ENCODE data around the gene BIN1. TPM values are rescaled to one million over a fixed set of nuclear protein-coding genes. Genes with fewer than 3 reads are reported as not detected.

BIN1 gene
- total RNA-seq, 2 donors from 2014 or later, result 132 to 133 TPM

DNA sequence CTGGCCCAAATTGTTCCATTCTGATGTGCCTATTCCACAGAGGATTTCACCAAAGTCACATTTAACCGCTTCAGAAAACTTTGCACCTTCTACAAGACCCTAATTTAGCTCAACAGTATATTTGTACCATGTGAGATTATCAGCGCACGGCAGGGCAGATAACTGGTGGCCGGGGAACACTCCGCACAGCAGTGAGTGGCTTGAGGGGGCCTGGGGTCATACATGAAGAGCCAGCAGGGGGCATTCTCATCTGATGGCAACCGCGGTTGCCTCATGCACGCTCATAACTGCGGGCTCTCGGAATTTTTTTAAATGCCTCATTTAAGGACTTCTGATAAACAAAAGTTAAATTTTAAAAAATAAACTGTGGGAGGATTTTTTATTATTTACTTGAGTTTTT, 84.1 kb downstream of the BIN1 start:
- ATAC-seq, result no peak
- no peak overlapping the region for H3K4me3 Mint-ChIP-seq
- H3K27me3 Mint-ChIP-seq, result peaks cover 9% of the 10 kb centered on the region
- DNase-seq, result no peak
- H3K4me1 Mint-ChIP-seq, result peaks cover 6% of the 10 kb centered on the region
- no peaks in the 10 kb centered on the region for H3K36me3 Mint-ChIP-seq (ENCODE audit: low read depth)
- no peak overlapping the region for H3K27ac Mint-ChIP-seq
- H3K9me3 ChIP-seq (ENCODE audit: control insufficient read depth, low read length, poor library complexity, severe bottlenecking), result no peaks in the 10 kb centered on the region

DNA sequence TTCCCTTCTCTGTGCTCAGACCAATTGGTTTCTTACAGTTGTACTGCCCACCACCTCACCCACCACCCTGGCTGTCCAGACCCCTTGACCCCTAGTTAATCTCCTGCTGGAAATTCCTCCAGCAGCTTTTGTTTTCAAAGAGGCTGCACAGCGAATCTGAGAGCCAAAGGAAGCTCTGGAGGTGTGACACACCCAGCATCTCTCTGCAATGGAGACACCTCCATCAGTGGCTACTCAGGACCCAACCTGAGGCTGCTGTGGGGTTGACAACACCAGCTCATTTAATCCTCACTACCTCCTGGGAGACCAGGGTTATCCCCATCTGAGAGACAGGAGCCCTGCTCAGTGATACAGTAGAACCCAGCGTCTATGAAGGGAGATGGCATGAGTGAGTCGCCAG, 86.4 kb downstream of the BIN1 start:
- no peaks in the 10 kb centered on the region for H3K36me3 Mint-ChIP-seq (ENCODE audit: low read depth)
- no peaks in the 10 kb centered on the region for H3K9me3 ChIP-seq (ENCODE audit: control insufficient read depth, low read length, poor library complexity, severe bottlenecking)
- H3K4me1 Mint-ChIP-seq, result peaks cover 1% of the 10 kb centered on the region
- H3K27ac Mint-ChIP-seq, result no peak overlapping the region
- DNase-seq (no peak), ATAC-seq (no peak)
- no peak overlapping the region for H3K4me3 Mint-ChIP-seq
- peaks cover 15% of the 10 kb centered on the region for H3K27me3 Mint-ChIP-seq

DNA sequence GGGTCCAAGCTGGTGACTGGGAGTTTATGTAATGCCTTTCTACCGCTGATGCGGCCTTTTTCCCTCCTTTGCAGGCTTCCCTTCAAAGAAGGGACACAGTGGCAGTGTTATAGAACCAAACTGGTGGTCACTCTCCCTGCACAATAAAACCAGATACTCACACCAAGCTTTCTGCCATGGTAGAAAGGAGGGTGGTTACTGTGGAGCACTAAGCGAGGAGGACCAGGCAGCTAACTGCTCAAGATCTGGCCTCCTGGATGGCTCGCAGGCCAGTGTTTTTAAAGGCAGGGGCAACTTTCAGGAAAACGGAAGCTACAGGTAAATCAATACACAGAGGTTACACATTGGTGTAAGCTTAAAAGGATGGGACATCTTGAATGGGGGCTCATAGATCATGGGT, 89.4 kb downstream of the BIN1 start:
- peaks cover 5% of the 10 kb centered on the region for H3K36me3 Mint-ChIP-seq (ENCODE audit: low read depth)

DNA sequence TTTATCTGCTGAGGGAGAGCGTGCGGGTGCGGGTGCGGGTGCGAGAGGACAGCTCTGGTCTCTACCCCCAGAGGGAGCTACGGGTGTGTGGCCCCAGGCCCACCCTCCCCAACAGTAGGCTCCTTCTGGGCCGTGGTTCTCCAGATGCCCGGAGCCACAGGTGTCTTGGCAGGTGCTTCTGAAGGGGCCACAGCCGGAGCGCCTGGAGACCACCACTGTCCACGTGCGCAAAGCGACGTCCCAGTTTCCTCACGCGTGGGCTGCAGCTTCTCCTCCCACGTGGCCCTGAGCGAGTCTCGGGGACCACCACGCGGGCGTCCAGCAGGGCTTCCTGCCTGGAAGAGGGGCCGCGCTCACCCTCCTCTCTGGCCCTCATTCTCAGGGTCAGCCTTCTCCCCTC, 90.6 kb downstream of the BIN1 start:
- H3K36me3 Mint-ChIP-seq (ENCODE audit: low read depth), result peaks cover 5% of the 10 kb centered on the region
- H3K9me3 ChIP-seq (ENCODE audit: control insufficient read depth, low read length, poor library complexity, severe bottlenecking), result no peaks in the 10 kb centered on the region
- H3K4me3 Mint-ChIP-seq, result no peak overlapping the region
- peaks cover 5% of the 10 kb centered on the region for H3K4me1 Mint-ChIP-seq
- H3K27me3 Mint-ChIP-seq, result peaks cover 51% of the 10 kb centered on the region
- ATAC-seq, result no peak
- H3K27ac Mint-ChIP-seq, result no peak overlapping the region
- no peak for DNase-seq

More for the DNA sequence above, 89.4 kb downstream of the BIN1 start:
- peaks cover 5% of the 10 kb centered on the region for H3K4me1 Mint-ChIP-seq
- H3K9me3 ChIP-seq (ENCODE audit: control insufficient read depth, low read length, poor library complexity, severe bottlenecking), result no peaks in the 10 kb centered on the region
- H3K4me3 Mint-ChIP-seq, result no peak overlapping the region
- no peak for ATAC-seq
- peaks cover 40% of the 10 kb centered on the region for H3K27me3 Mint-ChIP-seq
- DNase-seq, result no peak
- H3K27ac Mint-ChIP-seq, result no peak overlapping the region

DNA sequence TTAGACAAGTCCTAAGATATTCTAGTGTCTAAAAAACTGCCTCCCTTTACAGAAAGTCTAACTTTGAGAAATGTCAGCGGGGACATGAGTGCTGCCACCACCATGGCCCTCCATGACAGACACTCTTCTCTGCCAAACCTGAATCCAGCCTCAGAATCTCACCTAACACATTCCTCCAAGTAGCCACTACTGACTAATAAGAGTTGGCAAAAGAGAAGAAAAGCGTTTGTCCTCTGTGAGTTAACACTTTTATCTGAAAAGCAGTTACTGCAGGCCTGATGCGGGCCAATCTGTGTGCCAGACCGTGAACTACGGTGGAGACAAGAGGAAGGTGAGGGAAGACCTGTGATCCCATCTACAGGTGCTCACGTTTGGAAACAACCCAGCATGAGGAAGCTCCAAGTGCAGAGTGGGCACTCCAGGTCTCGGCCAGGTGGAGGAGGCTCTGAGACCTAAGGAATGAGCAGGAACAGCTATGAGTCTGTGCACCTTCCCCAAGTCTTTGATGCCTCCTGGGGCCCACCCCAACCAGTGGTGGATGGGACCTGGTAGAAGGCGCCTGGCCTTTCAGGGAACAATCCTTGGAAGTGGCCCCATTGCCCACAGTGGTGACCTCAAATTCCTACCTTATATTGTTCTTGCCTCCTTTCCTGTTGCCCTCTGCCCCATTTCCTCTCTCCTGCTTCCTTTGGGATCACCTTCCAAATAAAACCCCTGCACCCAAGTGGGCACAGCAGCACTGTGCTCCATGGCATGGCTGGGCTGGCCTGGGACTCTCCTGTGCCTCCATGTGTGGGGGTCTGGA, 91.6 kb downstream of the BIN1 start:
- Mint-ChIP-seq H3K4me3 (no peak overlapping the region), H3K36me3 (ENCODE audit: low read depth) (peaks cover 5% of the 10 kb centered on the region), H3K4me1 (peaks cover 5% of the 10 kb centered on the region), H3K27ac (no peak overlapping the region), H3K27me3 (peaks cover 61% of the 10 kb centered on the region)
- ATAC-seq, result no peak
- DNase-seq, result no peak
- no peaks in the 10 kb centered on the region for H3K9me3 ChIP-seq (ENCODE audit: control insufficient read depth, low read length, poor library complexity, severe bottlenecking)

- H3K4me3 Mint-ChIP-seq, result no peak overlapping the region
- DNase-seq, result no peak
- ATAC-seq, result no peak
Measured at GRCh38 chr2:127014630-127015029, 92.3 kb downstream of the BIN1 start.

DNA sequence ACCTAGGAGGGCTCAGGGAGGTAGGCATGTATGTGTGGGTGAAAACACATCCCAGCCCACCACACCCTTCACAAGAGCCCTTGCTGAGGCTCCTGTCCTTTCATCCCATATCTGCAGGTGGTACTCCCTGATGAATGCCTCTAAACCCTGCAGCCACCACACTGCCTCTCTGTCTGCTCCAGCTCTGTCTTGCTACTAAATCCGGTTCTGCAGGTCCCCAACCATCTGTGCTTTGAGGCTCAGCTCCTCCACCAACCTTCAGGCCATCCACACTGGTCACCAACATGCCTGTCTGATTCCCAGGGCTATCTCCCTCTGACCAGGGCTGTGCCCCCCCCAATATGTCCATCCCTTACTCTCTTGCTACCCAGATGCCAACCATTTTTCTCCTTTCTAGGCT, 92.7 kb downstream of the BIN1 start:
- no peaks in the 10 kb centered on the region for H3K9me3 ChIP-seq (ENCODE audit: control insufficient read depth, low read length, poor library complexity, severe bottlenecking)
- ATAC-seq (no peak), DNase-seq (no peak)
- H3K4me1 Mint-ChIP-seq, result peaks cover 5% of the 10 kb centered on the region
- H3K4me3 Mint-ChIP-seq, result no peak overlapping the region
- H3K36me3 Mint-ChIP-seq (ENCODE audit: low read depth), result peaks cover 5% of the 10 kb centered on the region
- H3K27ac Mint-ChIP-seq, result no peak overlapping the region
- H3K27me3 Mint-ChIP-seq, result peaks cover 67% of the 10 kb centered on the region

More at GRCh38 chr2:127014630-127015029, 92.3 kb downstream of the BIN1 start:
- Mint-ChIP-seq H3K36me3 (ENCODE audit: low read depth) (peaks cover 5% of the 10 kb centered on the region), H3K4me1 (peaks cover 5% of the 10 kb centered on the region), H3K27ac (no peak overlapping the region), H3K27me3 (peaks cover 66% of the 10 kb centered on the region)
- no peaks in the 10 kb centered on the region for H3K9me3 ChIP-seq (ENCODE audit: control insufficient read depth, low read length, poor library complexity, severe bottlenecking)

GRCh38 chr2:127012868-127013267, 94.1 kb downstream of the BIN1 start:
- no peaks in the 10 kb centered on the region for H3K9me3 ChIP-seq (ENCODE audit: control insufficient read depth, low read length, poor library complexity, severe bottlenecking)
- no peak for ATAC-seq
- H3K4me1 Mint-ChIP-seq, result peaks cover 5% of the 10 kb centered on the region
- H3K4me3 Mint-ChIP-seq, result no peak overlapping the region
- DNase-seq, result no peak
- peaks cover 76% of the 10 kb centered on the region for H3K27me3 Mint-ChIP-seq
- no peak overlapping the region for H3K27ac Mint-ChIP-seq
- peaks cover 5% of the 10 kb centered on the region for H3K36me3 Mint-ChIP-seq (ENCODE audit: low read depth)

DNA sequence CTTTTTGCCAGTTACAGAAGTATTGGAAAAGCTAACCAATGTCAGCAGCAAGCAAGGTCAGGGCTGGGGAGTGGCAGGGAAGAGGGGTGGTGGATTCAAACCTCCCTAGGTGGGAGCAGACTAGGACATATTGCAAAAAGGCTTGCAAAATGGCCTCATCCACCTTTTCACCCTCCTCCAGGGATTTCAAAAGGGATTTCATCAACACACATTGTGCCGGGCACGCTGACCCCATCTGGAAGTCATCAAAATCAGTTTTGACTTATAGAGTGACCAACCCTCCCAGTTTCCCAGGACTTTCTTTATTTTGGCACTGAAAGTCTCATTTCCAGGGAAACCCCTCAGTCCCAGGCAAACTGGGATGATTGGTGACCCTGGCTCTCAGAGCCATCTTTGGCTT, 94.7 kb downstream of the BIN1 start:
- Mint-ChIP-seq H3K4me1 (peaks cover 5% of the 10 kb centered on the region), H3K36me3 (ENCODE audit: low read depth) (peaks cover 5% of the 10 kb centered on the region), H3K27ac (no peak overlapping the region), H3K27me3 (peaks cover 74% of the 10 kb centered on the region), H3K4me3 (no peak overlapping the region)
- ATAC-seq, result no peak
- no peak for DNase-seq
- H3K9me3 ChIP-seq (ENCODE audit: control insufficient read depth, low read length, poor library complexity, severe bottlenecking), result no peaks in the 10 kb centered on the region

DNA sequence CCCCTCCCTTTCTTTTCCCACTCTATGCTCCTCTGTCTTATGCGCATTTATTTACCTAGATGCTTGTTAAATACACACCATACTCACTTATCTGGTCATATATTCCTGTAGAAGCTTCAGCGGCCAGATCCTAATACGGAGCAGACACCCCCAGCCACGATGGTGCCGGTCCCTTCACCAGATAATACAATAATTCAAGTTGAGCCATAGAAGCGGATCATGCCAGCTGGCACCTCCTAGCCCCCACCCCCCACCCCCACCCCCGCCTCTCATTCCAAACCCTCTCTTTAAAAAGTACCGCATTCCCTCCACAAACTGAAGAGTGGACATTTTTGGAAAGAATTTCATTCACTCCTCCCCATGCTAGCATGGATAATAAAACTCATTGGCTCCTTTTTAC, 95.2 kb downstream of the BIN1 start:
- Mint-ChIP-seq H3K4me1 (peaks cover 7% of the 10 kb centered on the region), H3K27me3 (peaks cover 74% of the 10 kb centered on the region), H3K36me3 (ENCODE audit: low read depth) (peaks cover 5% of the 10 kb centered on the region), H3K4me3 (no peak overlapping the region), H3K27ac (no peak overlapping the region)
- DNase-seq (no peak), ATAC-seq (no peak)
- H3K9me3 ChIP-seq (ENCODE audit: control insufficient read depth, low read length, poor library complexity, severe bottlenecking), result no peaks in the 10 kb centered on the region

DNA sequence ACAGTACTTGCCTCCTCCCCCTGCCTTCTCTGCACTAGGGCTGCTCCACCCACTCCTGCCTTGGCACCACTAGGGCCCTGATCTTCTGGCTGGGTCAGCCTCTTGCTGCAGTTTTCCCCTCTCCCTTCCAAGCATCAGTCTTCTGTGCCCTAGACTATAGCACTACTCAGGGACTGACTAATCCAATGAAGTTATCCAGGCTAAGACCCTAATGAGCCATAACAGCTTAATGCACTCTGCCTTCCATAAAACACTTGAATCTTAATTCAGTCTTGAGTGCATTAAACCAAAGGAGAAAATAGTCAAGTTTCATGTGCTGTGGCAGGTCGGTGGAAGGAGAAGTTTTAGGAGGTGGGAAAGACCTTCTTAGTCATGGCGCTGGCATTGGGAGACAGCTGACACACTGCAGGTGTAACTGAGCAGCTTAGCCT, 95.7 kb downstream of the BIN1 start:
- Mint-ChIP-seq H3K27ac (no peak overlapping the region), H3K36me3 (ENCODE audit: low read depth) (peaks cover 5% of the 10 kb centered on the region), H3K4me3 (no peak overlapping the region), H3K4me1 (peaks cover 7% of the 10 kb centered on the region), H3K27me3 (peaks cover 74% of the 10 kb centered on the region)
- no peaks in the 10 kb centered on the region for H3K9me3 ChIP-seq (ENCODE audit: control insufficient read depth, low read length, poor library complexity, severe bottlenecking)
- DNase-seq, result no peak
- ATAC-seq, result no peak

DNA sequence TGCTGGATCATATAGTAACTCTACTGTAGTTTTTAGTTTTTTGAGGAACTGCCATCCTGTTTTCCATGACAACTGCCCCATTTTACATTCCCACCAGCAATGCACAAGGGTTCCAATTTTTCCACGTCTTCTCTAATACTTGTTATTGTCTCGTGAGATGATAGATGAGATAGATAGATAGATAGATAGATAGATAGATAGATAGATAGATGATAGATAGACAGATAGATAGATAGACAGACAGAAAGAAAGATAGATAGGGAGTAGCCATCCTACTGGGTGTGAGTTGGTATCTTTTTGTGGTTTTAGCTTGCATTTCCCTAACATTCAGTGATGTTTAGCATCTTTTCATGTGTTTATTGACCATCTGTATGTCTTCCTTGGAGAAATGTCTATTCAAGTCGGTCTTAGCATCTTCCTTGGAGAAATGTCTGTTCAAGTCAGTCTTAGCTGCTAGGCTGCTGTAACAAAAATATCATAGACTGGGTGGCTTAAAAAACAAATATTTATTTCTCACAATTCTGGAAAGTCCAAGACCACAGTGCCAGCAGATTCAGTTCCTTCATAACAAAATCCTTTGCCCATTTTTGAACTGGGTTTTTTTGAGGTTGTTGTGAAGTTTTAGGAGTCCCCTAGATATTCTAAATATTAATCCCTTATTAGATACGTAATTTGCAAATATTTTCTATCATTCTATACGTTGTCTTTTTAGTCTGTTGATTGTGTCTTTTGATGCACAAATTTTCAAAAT, 98.5 kb downstream of the BIN1 start:
- Mint-ChIP-seq H3K27me3 (peaks cover 65% of the 10 kb centered on the region), H3K36me3 (ENCODE audit: low read depth) (peaks cover 5% of the 10 kb centered on the region), H3K27ac (no peak overlapping the region), H3K4me3 (no peak overlapping the region), H3K4me1 (peaks cover 2% of the 10 kb centered on the region)
- no peaks in the 10 kb centered on the region for H3K9me3 ChIP-seq (ENCODE audit: control insufficient read depth, low read length, poor library complexity, severe bottlenecking)
- no peak for ATAC-seq
- DNase-seq, result no peak

DNA sequence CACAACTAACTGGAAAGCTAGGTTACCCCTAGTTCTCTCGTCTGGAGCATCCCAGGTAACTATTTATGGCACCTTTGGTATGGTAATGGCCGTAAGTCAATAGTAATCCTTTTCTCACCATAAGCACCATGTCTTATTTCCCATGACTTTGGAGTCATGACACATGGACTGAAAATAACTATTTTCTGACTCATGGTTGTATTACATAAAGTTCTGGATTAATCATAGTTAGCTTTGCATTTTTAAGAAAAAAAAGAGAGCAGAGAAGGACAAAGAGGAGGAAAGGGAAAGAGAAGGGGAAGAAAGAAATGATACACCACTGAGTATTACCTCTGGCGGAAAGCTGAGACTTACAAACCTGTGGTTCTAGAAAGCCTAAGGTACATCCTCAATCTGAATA, 99.3 kb downstream of the BIN1 start:
- Mint-ChIP-seq H3K4me3 (no peak overlapping the region), H3K27ac (no peak overlapping the region), H3K27me3 (peaks cover 57% of the 10 kb centered on the region), H3K36me3 (ENCODE audit: low read depth) (no peaks in the 10 kb centered on the region), H3K4me1 (peaks cover 2% of the 10 kb centered on the region)
- H3K9me3 ChIP-seq (ENCODE audit: control insufficient read depth, low read length, poor library complexity, severe bottlenecking), result no peaks in the 10 kb centered on the region
- DNase-seq (no peak), ATAC-seq (no peak)
